SK-N-MC (cell line): Measurements from ENCODE around the gene TSPYL2.

Source experiments
- DNase-seq: peaks from one replicate; pipeline ENCODE4 v3.0.0-alpha.2; 2011; ENCODE audit warnings: low read depth, low spot score
- H3K27ac ChIP-seq: fragments of 200-600 bp; sonication (generic); 2 replicates; pipeline ENCODE4 v1.5.1; 2016; ENCODE audit warnings: mixed run types
- H3K36me3 ChIP-seq: fragments of 200-600 bp; sonication (generic); 2 replicates; pipeline ENCODE4 v1.6.1; 2017; ENCODE audit warnings: antibody characterized with exemption, low read length, mixed read lengths; ENCODE audit not compliant: insufficient read depth
- H3K4me3 ChIP-seq: fragments of 200-600 bp; sonication (generic); 2 replicates; pipeline ENCODE4 v1.5.1; 2016
- H3K9ac ChIP-seq: fragments of 200-600 bp; sonication (generic); 2 replicates; pipeline ENCODE4 v1.8.0; 2017; ENCODE audit warnings: mixed run types, mixed read lengths; ENCODE audit not compliant: insufficient read length
- H3K9me3 ChIP-seq: fragments of 200-600 bp; sonication (generic); 2 replicates; pipeline ENCODE4 v1.6.1; 2017; ENCODE audit warnings: low read depth, mild to moderate bottlenecking, antibody characterized with exemption, low read length, moderate library complexity, mixed read lengths
- EZH2 ChIP-seq: fragments of 200-600 bp; sonication (generic); IDR thresholded peaks from one replicate; pipeline ENCODE4 v1.6.1; 2017; ENCODE audit warnings: antibody characterized with exemption
- FOXP2 ChIP-seq: optimal IDR thresholded peaks from 2 replicates; pipeline ENCODE3; 2011; ENCODE audit warnings: mild to moderate bottlenecking, moderate library complexity; ENCODE audit not compliant: insufficient read depth; ENCODE audit errors: extremely low read length, control extremely low read depth
- POLR2AphosphoS5 ChIP-seq: IDR thresholded peaks from 2 replicates; pipeline ENCODE4 v1.6.1; 2012; ENCODE audit warnings: mild to moderate bottlenecking, low read depth, low read length, borderline replicate concordance

The TSPYL2 gene

DNA sequence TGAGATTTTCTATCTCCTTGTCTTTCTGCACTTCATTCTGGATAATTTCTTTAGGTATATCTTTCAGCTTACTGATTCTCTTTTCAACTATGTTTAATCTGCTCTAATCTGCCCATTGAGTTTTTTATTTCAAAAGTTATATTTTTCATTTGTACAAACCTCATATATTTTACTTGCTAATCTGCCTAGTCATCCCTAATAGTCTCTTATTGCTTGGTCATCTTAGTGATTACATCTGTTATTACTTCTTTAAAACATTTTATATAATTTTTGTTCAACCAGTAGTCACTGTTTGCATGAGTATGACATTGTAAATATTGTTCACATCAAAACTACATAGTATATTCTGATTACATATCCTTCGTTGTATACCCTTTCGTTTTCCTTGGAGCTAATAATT is 44.2 kb downstream of the TSPYL2 start:
- no peak for TF ChIP-seq EZH2
- no peak for TF ChIP-seq POLR2AphosphoS5
- no peak for TF ChIP-seq FOXP2
- no peak overlapping the region for H3K9ac ChIP-seq
- H3K27ac ChIP-seq, result no peak overlapping the region
- H3K9me3 ChIP-seq, result no peaks in the 10 kb centered on the region
- H3K36me3 ChIP-seq, result peaks cover 7% of the 10 kb centered on the region; the same call in 1 of the 2 replicates
- DNase-seq, result no peak
- H3K4me3 ChIP-seq, result no peak overlapping the region

- TF ChIP-seq EZH2 (no peak), FOXP2 (no peak), POLR2AphosphoS5 (no peak)
- no peaks in the 10 kb centered on the region for H3K9me3 ChIP-seq
- H3K27ac ChIP-seq, result no peak overlapping the region
- H3K9ac ChIP-seq, result no peak overlapping the region
- H3K4me3 ChIP-seq, result no peak overlapping the region
- DNase-seq, result no peak
- peaks cover 6% of the 10 kb centered on the region; the same call in 1 of the 2 replicates for H3K36me3 ChIP-seq
Observed at GRCh38 chrX:53128097-53128749, 46.1 kb downstream of the TSPYL2 start.

GRCh38 chrX:53133400-53133799 is 51.2 kb downstream of the TSPYL2 start:
- TF ChIP-seq EZH2 (no peak), FOXP2 (no peak), POLR2AphosphoS5 (no peak)
- H3K4me3 ChIP-seq, result no peak overlapping the region
- H3K9ac ChIP-seq, result no peak overlapping the region
- H3K27ac ChIP-seq, result no peak overlapping the region
- H3K9me3 ChIP-seq, result no peaks in the 10 kb centered on the region
- H3K36me3 ChIP-seq, result no peaks in the 10 kb centered on the region; the same call in 1 of the 2 replicates
- no peak for DNase-seq

GRCh38 chrX:53135581-53135980 is 53.4 kb downstream of the TSPYL2 start:
- no peak for TF ChIP-seq FOXP2
- no peak for TF ChIP-seq EZH2
- no peak for TF ChIP-seq POLR2AphosphoS5
- no peak for DNase-seq
- Histone ChIP-seq H3K9ac (no peak overlapping the region), H3K36me3 (no peaks in the 10 kb centered on the region; the same call in 1 of the 2 replicates), H3K27ac (no peak overlapping the region), H3K9me3 (no peaks in the 10 kb centered on the region), H3K4me3 (no peak overlapping the region)
